NCI-H345 (cell line): Measurements from ENCODE around the gene MIER2.
A peak's percentile ranks its signal among the peaks of the same experiment; 100 is the strongest.

Source experiments
- DNase-seq: peaks from one replicate; lab custom pipeline; 2025; lab: John Stamatoyannopoulos, UW

MIER2 gene

GRCh38 chr19:378706-379105, 34.1 kb upstream of the MIER2 start:
- DNase-seq, result no peak

- peak; percentile 25 for DNase-seq
These were observed 33.4 kb upstream of the MIER2 start for GRCh38 chr19:377801-378581.

GRCh38 chr19:376111-376470, 31.5 kb upstream of the MIER2 start:
- DNase-seq, result no peak

- DNase-seq, result no peak
These were observed 31.0 kb upstream of the MIER2 start for GRCh38 chr19:375395-376110.

- no peak for DNase-seq
These were observed 30.3 kb upstream of the MIER2 start for GRCh38 chr19:374886-375235.

GRCh38 chr19:374183-374885, 29.7 kb upstream of the MIER2 start:
- DNase-seq, result peak; percentile 71

- DNase-seq, result no peak
These were observed 29.0 kb upstream of the MIER2 start for GRCh38 chr19:373391-374182.

- DNase-seq, result no peak
These were observed 27.8 kb upstream of the MIER2 start for GRCh38 chr19:372306-372890.

- no peak for DNase-seq
These were observed 27.0 kb upstream of the MIER2 start for GRCh38 chr19:371501-372168.

- DNase-seq, result no peak
These were observed 26.2 kb upstream of the MIER2 start for GRCh38 chr19:370641-371330.

- no peak for DNase-seq
These were observed 25.3 kb upstream of the MIER2 start for GRCh38 chr19:369876-370275.

GRCh38 chr19:369256-369655, 24.7 kb upstream of the MIER2 start:
- DNase-seq, result no peak

GRCh38 chr19:368630-369024, 24.0 kb upstream of the MIER2 start:
- DNase-seq, result no peak

- DNase-seq, result no peak
These were observed 23.5 kb upstream of the MIER2 start for GRCh38 chr19:367963-368629.

GRCh38 chr19:367561-367960, 23.0 kb upstream of the MIER2 start:
- no peak for DNase-seq

- no peak for DNase-seq
These were observed 22.4 kb upstream of the MIER2 start for GRCh38 chr19:366951-367350.

GRCh38 chr19:366205-366783, 21.7 kb upstream of the MIER2 start:
- no peak for DNase-seq

- DNase-seq, result no peak
These were observed 20.1 kb upstream of the MIER2 start for GRCh38 chr19:364496-365287.

GRCh38 chr19:362683-363082, 18.1 kb upstream of the MIER2 start:
- no peak for DNase-seq
